Aorta (tissue), 5 donors: ENCODE measurements around the gene TMC4. TPM values are rescaled to one million over a fixed set of nuclear protein-coding genes. Genes with fewer than 3 reads are reported as not detected.
"Not testable (repeated sequence)": the region's sequence is repeated elsewhere in the genome, so short reads cannot be mapped to it uniquely, and the experiment has no call there.

ENCODE experiments used
- ATAC-seq: fragments of 200-7000 bp; cut with Tn5 transposase; one replicate; pipeline ENCODE4 v1.9.1; 2022; ENCODE audit warnings: moderate library complexity; ENCODE audit not compliant: low FRiP score
- DNase-seq, 2 donors: peaks; one replicate each; pipeline ENCODE4 v3.0.0-alpha.2; 2020
- H3K27ac ChIP-seq, 2 donors: one replicate each; pipeline ENCODE4 v1.5.1; 2013; ENCODE audit warnings: low read length in 2 of 2, mild to moderate bottlenecking in 2 of 2, moderate library complexity in 2 of 2, control low read depth in 1 of 2, inconsistent platforms in 1 of 2, low read depth in 1 of 2
- H3K27me3 ChIP-seq, 2 donors: one replicate each; pipeline ENCODE4 v1.6.1; 2013; ENCODE audit warnings: control low read depth in 1 of 2, low read length in 1 of 2, mild to moderate bottlenecking in 1 of 2, moderate library complexity in 1 of 2; ENCODE audit not compliant: insufficient read depth in 2 of 2, control insufficient read depth in 1 of 2
- H3K36me3 ChIP-seq, 2 donors: one replicate each; pipeline ENCODE4 v1.6.1; 2013; ENCODE audit warnings: control low read depth in 1 of 2, low read length in 1 of 2, mild to moderate bottlenecking in 1 of 2; ENCODE audit not compliant: insufficient read depth in 2 of 2, control insufficient read depth in 1 of 2
- H3K4me1 ChIP-seq, 2 donors: one replicate each; pipeline ENCODE4 v1.6.1; 2013; ENCODE audit warnings: low read length in 2 of 2, control low read depth in 1 of 2, mild to moderate bottlenecking in 1 of 2, moderate library complexity in 1 of 2; ENCODE audit not compliant: insufficient read depth in 2 of 2, control insufficient read depth in 1 of 2
- H3K4me3 ChIP-seq, 2 donors: one replicate each; pipeline ENCODE4 v1.5.1; 2013; ENCODE audit warnings: low read length in 2 of 2, control low read depth in 1 of 2, mild to moderate bottlenecking in 1 of 2
- H3K9me3 ChIP-seq: one replicate; pipeline ENCODE4 v1.6.1; 2013; ENCODE audit warnings: mild to moderate bottlenecking, low read length; ENCODE audit not compliant: control insufficient read depth
- WGBS, 2 donors: extraction: QIAGEN DNeasy Blood & Tissue Kit; methylation state at CpG; one replicate each; pipeline ENCODE4 v1.1.7; 2013; 5-methylcytosine and 5-hydroxymethylcytosine counted together
- intact Hi-C, 2 donors: fragments of 100-400 bp; cut with DNase I; formaldehyde crosslinking; loops; one replicate each; pipeline versions ENCODE4 v1.14.2 to v1.15.0; 2022
- polyA plus RNA-seq, 2 donors: library from polyadenylated mRNA; stranded (reverse); fragments of 200-250 nt; gene quantifications; one replicate each; pipeline ENCODE4 v1.2.3, GENCODE V29; 2013
- total RNA-seq, 2 donors: library from RNA; stranded (reverse); fragmentation: NEBNext Ultra II Directional; extraction: Animal tissue kit (Norgen Biotek cat#: 25700); gene quantifications; one replicate each; pipeline ENCODE4 v1.2.1, GENCODE V29; 2021
- donor health status: healthy with polysubstance abuse.
- donor health status: Bipolar disorder and iron deficiency.
- donor health status: DM: no; HTN: no; CAD: no.
- donor health status: DM: no; HTN: no; CAD: no.
- donor health status: DM: yes; HTN: yes; CAD: no.

TMC4 gene
- total and polyA plus RNA-seq, 4 donors: 0.08 to 15.8 (median 4.3) TPM

- H3K4me1 ChIP-seq: no peaks in the 10 kb centered on the region
- intact Hi-C loops: loop anchor here in 1 of 2 donors (10.0 kb wide), 1 partner anchor 332 kb away; the partner anchor contains the start of gene MYADM
- no peaks in the 10 kb centered on the region for H3K36me3 ChIP-seq
- no peak overlapping the region for H3K4me3 ChIP-seq
- peak; percentile 27 to 47 for DNase-seq
- WGBS, 2 donors: 95 to 96% methylated on average over 7 of the region's 7 CpGs
- no peaks in the 10 kb centered on the region for H3K27me3 ChIP-seq
- no peaks in the 10 kb centered on the region for H3K9me3 ChIP-seq
- ATAC-seq: no peak
- H3K27ac ChIP-seq: no peak overlapping the region
These were observed 23.6 kb upstream of the TMC4 start for GRCh38 chr19:54196536-54196935.

- H3K9me3 ChIP-seq, ATAC-seq, H3K36me3 ChIP-seq, H3K27ac ChIP-seq, H3K27me3 ChIP-seq, H3K4me3 ChIP-seq, H3K4me1 ChIP-seq, DNase-seq: not testable (repeated sequence)
- intact Hi-C loops: loop anchor here (5.0 to 10.0 kb wide), 3 partner anchors 77 to 330 kb away; partner anchors contain the start of genes MYADM (in 2 of the 2), PRPF31 (in 1 of the 2) and TFPT (in 1 of the 2)
- 92 to 93% methylated on average over 12 of the region's 12 CpGs for WGBS, 2 donors
These were observed 21.5 kb upstream of the TMC4 start for GRCh38 chr19:54194463-54194862.

- H3K36me3 ChIP-seq: no peaks in the 10 kb centered on the region
- ATAC-seq (no peak), DNase-seq (peak in 1 of 2 donors; percentile 44)
- no peaks in the 10 kb centered on the region for H3K9me3 ChIP-seq
- no peak overlapping the region for H3K27ac ChIP-seq
- no peaks in the 10 kb centered on the region for H3K4me1 ChIP-seq
- no peaks in the 10 kb centered on the region for H3K27me3 ChIP-seq
- intact Hi-C loops: loop anchor here (5.0 to 10.0 kb wide), 3 partner anchors 76 to 328 kb away; partner anchors contain the start of genes MYADM (in 2 of the 2), PRPF31 (in 1 of the 2) and TFPT (in 1 of the 2)
- no peak overlapping the region for H3K4me3 ChIP-seq
- WGBS, 2 donors: 93 to 95% methylated on average over 11 of the region's 11 CpGs
These were observed 20.1 kb upstream of the TMC4 start for GRCh38 chr19:54193011-54193410.

- intact Hi-C loops: loop anchor here (5.0 to 10.0 kb wide), 3 partner anchors 75 to 327 kb away; partner anchors contain the start of genes MYADM (in 2 of the 2), PRPF31 (in 1 of the 2) and TFPT (in 1 of the 2)
These were observed 19.0 kb upstream of the TMC4 start for GRCh38 chr19:54191811-54192453.

GRCh38 chr19:54191011-54191810, 18.3 kb upstream of the TMC4 start, which contains the start of gene TSEN34:
Gene TSEN34 (plus strand): TSS chr19:54191308. CDS start chr19:54191365, 57 bp downstream.
- Histone ChIP-seq H3K4me3 (peak within 1 kb of the TSS; percentile 42 to 54), H3K36me3 (no peaks in the 10 kb centered on the region), H3K27ac (peak within 1 kb of the TSS; percentile 47 to 94), H3K9me3 (no peaks in the 10 kb centered on the region), H3K4me1 (no peaks in the 10 kb centered on the region), H3K27me3 (no peaks in the 10 kb centered on the region)
- intact Hi-C loops: loop anchor here (5.0 to 10.0 kb wide), 3 partner anchors 74 to 326 kb away; partner anchors contain the start of genes MYADM (in 2 of the 2), PRPF31 (in 1 of the 2) and TFPT (in 1 of the 2)
- DNase-seq (peak; percentile 94), ATAC-seq (peak; percentile 65)
- WGBS, 2 donors: 1% methylated on average over 70 to 77 of the region's 77 CpGs

More at GRCh38 chr19:54191811-54192453, 19.0 kb upstream of the TMC4 start:
- H3K27ac ChIP-seq: peak overlapping the region in 1 of 2 donors; percentile 56
- no peaks in the 10 kb centered on the region for H3K9me3 ChIP-seq
- DNase-seq (peak; percentile 54 to 77), ATAC-seq (no peak)
- peak overlapping the region; percentile 42 to 54 for H3K4me3 ChIP-seq
- H3K27me3 ChIP-seq: no peaks in the 10 kb centered on the region
- 61 to 62% methylated on average over 19 of the region's 19 CpGs for WGBS, 2 donors
- no peaks in the 10 kb centered on the region for H3K36me3 ChIP-seq
- H3K4me1 ChIP-seq: no peaks in the 10 kb centered on the region

- H3K27me3 ChIP-seq: no peaks in the 10 kb centered on the region
- H3K4me1 ChIP-seq: no peaks in the 10 kb centered on the region
- ATAC-seq: peak; percentile 91
- peak overlapping the region; percentile 47 to 94 for H3K27ac ChIP-seq
- peak; percentile 100 for DNase-seq
- intact Hi-C loops: loop anchor here (1.0 to 10.0 kb wide), 4 partner anchors 53 to 326 kb away; partner anchors contain the start of genes MYADM (in 2 of the 2), CNOT3 (in 1 of the 2), PRPF31 (in 1 of the 2) and TFPT (in 1 of the 2)
- peak overlapping the region; percentile 42 to 54 for H3K4me3 ChIP-seq
- no peaks in the 10 kb centered on the region for H3K36me3 ChIP-seq
- H3K9me3 ChIP-seq: no peaks in the 10 kb centered on the region
- 0% methylated on average over 56 of the region's 56 CpGs for WGBS, 2 donors
These were observed 17.6 kb upstream of the TMC4 start for GRCh38 chr19:54190503-54191010.

- 0% methylated on average over 64 to 65 of the region's 65 CpGs for WGBS, 2 donors
- intact Hi-C loops: loop anchor here (1.0 to 10.0 kb wide), 4 partner anchors 53 to 325 kb away; partner anchors contain the start of genes MYADM (in 2 of the 2), CNOT3 (in 1 of the 2), PRPF31 (in 1 of the 2) and TFPT (in 1 of the 2)
- Histone ChIP-seq H3K27me3 (no peaks in the 10 kb centered on the region), H3K36me3 (no peaks in the 10 kb centered on the region), H3K4me3 (peak overlapping the region in 1 of 2 donors; percentile 20), H3K9me3 (no peaks in the 10 kb centered on the region), H3K27ac (peak overlapping the region; percentile 47 to 94), H3K4me1 (no peaks in the 10 kb centered on the region)
- peak; percentile 91 for ATAC-seq
- peak; percentile 100 for DNase-seq
These were observed 17.0 kb upstream of the TMC4 start for GRCh38 chr19:54189735-54190502.
